Left lung (tissue), 10 donors: ENCODE measurements around the gene GSTK1. TPM values are rescaled to one million over a fixed set of nuclear protein-coding genes. Genes with fewer than 3 reads are reported as not detected.

Experiments
- ATAC-seq: fragments of 200-7000 bp; cut with Tn5 transposase; one replicate; pipeline ENCODE4 v1.9.1; 2020; ENCODE audit warnings: moderate library complexity
- DNase-seq, 4 donors: peaks; one replicate each; pipeline ENCODE4 v3.0.0-alpha.2; 2013 to 2020
- H3K27ac ChIP-seq, 2 donors: fragments of 200-600 bp; sonication (generic) in 1 of 2; one replicate each; pipeline versions ENCODE4 v1.5.0 to v1.8.0; 2020 to 2021
- H3K27me3 ChIP-seq, 2 donors: fragments of 200-600 bp; sonication (generic) in 1 of 2; one replicate each; pipeline versions ENCODE4 v1.5.0 to v1.8.0; 2020 to 2021
- H3K36me3 ChIP-seq, 2 donors: fragments of 200-600 bp; sonication (generic) in 1 of 2; one replicate each; pipeline versions ENCODE4 v1.5.0 to v1.8.0; 2020 to 2021
- H3K4me1 ChIP-seq, 2 donors: fragments of 200-600 bp; one replicate each; pipeline ENCODE4 v1.8.0; 2021
- H3K4me3 ChIP-seq, 2 donors: fragments of 200-600 bp; sonication (generic) in 1 of 2; one replicate each; pipeline versions ENCODE4 v1.5.0 to v1.8.0; 2020 to 2021; ENCODE audit warnings: mild to moderate bottlenecking in 1 of 2
- H3K9me3 ChIP-seq, 2 donors: fragments of 200-600 bp; sonication (generic) in 1 of 2; one replicate each; pipeline versions ENCODE4 v1.5.0 to v1.8.0; 2020 to 2021
- intact Hi-C, 2 donors: fragments of 100-400 bp; cut with DNase I; formaldehyde crosslinking; loops; one replicate each; pipeline versions ENCODE4 v1.11.2 to v1.14.2; 2022
- polyA plus RNA-seq, 6 donors: library from polyadenylated mRNA; unstranded; fragments of 120-200 nt; gene quantifications; one replicate each; pipeline ENCODE4 v1.2.1, GENCODE V29; 2013; ENCODE audit not compliant: insufficient read length in 6 of 6
- total RNA-seq, 2 donors: library from RNA; stranded (reverse); fragmentation: NEBNext Ultra II Directional; extraction: Animal tissue kit (Norgen Biotek cat#: 25700); gene quantifications; one replicate each; pipeline ENCODE4 v1.2.1, GENCODE V29; 2021
- TF ChIP-seq, protein P1 (sequence below), 2 donors: fragments of 200-600 bp; sonication (generic) in 1 of 2; IDR thresholded peaks; one replicate each; pipeline versions ENCODE4 v1.5.0 to v1.8.0; 2021; ENCODE audit warnings: antibody characterized with exemption in 2 of 2
- donor health status: DM: no; HTN: yes; CAD: no.
- donor health status: DM: no; HTN: no; CAD: no.

The GSTK1 gene
- total and polyA plus RNA-seq, 8 donors = 109 to 151 (median 122) TPM

DNA sequence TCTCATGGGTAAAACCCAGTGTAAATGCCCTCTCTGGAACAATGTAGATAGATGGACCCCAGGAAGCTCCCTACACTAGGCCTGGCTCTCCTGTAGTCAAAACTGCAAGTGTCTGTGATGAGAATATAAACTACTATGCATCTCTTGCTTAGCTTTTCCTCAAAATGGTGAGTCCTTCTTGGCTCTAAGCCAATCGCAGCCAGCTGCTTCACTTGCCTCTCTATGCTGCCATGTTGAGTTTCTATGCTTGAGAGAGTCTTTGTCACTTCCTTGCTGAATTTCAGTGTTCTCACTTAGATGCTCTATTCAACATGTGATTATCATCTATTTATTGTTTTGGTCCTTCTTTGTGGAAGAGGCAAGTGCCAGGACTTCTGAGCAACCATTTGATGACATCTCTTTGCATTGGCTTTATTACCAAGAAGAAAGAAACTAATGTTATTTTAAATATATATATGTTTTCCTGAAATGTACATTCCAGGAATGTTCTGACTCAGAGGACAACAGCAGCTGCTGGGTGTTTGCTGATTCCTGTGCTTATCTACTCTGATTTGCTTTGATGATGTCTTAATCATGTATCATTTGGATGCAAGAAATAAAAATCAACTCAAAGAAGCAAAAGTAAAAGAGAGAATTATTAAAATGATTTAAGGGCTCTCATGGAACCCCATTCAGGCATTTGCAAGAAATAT is 24.8 kb upstream of the GSTK1 start:
- Histone ChIP-seq H3K27ac (peak overlapping the region in 1 of 2 donors; percentile 84), H3K36me3 (no peaks in the 10 kb centered on the region), H3K27me3 (no peaks in the 10 kb centered on the region), H3K9me3 (peaks cover 0 to 10% of the 10 kb centered on the region in 2 donors), H3K4me3 (no peak overlapping the region), H3K4me1 (peaks cover 0 to 49% of the 10 kb centered on the region in 2 donors)
- intact Hi-C loops = loop anchor here in 1 of 2 donors (5.0 kb wide), 1 partner anchor 179 kb away; no protein-coding TSS in a partner anchor
- ATAC-seq (no peak), DNase-seq (no peak)
- TF ChIP-seq, protein P1, sequence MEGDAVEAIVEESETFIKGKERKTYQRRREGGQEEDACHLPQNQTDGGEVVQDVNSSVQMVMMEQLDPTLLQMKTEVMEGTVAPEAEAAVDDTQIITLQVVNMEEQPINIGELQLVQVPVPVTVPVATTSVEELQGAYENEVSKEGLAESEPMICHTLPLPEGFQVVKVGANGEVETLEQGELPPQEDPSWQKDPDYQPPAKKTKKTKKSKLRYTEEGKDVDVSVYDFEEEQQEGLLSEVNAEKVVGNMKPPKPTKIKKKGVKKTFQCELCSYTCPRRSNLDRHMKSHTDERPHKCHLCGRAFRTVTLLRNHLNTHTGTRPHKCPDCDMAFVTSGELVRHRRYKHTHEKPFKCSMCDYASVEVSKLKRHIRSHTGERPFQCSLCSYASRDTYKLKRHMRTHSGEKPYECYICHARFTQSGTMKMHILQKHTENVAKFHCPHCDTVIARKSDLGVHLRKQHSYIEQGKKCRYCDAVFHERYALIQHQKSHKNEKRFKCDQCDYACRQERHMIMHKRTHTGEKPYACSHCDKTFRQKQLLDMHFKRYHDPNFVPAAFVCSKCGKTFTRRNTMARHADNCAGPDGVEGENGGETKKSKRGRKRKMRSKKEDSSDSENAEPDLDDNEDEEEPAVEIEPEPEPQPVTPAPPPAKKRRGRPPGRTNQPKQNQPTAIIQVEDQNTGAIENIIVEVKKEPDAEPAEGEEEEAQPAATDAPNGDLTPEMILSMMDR (IDR thresholded peaks at IDR 0.05) = no peak

DNA sequence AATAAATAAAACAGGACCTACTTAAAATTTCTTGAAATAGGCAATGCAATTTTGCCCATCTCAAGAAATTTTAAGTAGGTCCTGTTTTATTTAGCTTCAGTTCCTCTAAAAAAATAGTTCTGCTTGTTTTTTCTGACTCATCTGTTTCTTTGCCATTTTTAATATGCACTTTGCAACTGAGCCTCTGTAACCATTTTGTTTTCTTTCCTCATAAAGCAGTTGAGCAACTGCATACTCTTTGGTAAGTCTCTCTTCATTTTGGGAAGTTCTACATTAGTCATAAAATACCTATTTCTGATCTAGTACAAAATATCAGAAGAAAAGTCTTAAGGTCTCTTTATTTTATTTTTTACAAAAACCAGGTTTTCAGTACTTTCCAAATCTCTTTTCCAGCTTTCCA is 23.4 kb upstream of the GSTK1 start:
- DNase-seq (no peak), ATAC-seq (peak; percentile 52)
- peaks cover 0 to 48% of the 10 kb centered on the region in 2 donors for H3K4me1 ChIP-seq
- TF ChIP-seq, protein P1 (IDR thresholded peaks at IDR 0.05) = no peak
- H3K27me3 ChIP-seq = no peaks in the 10 kb centered on the region
- no peaks in the 10 kb centered on the region for H3K36me3 ChIP-seq
- H3K4me3 ChIP-seq = no peak overlapping the region
- intact Hi-C loops = loop anchor here in 1 of 2 donors (5.0 kb wide), 2 partner anchors 62 to 177 kb away; no protein-coding TSS in a partner anchor
- H3K9me3 ChIP-seq = peaks cover 0 to 10% of the 10 kb centered on the region in 2 donors
- peak overlapping the region; percentile 39 to 84 for H3K27ac ChIP-seq

DNA sequence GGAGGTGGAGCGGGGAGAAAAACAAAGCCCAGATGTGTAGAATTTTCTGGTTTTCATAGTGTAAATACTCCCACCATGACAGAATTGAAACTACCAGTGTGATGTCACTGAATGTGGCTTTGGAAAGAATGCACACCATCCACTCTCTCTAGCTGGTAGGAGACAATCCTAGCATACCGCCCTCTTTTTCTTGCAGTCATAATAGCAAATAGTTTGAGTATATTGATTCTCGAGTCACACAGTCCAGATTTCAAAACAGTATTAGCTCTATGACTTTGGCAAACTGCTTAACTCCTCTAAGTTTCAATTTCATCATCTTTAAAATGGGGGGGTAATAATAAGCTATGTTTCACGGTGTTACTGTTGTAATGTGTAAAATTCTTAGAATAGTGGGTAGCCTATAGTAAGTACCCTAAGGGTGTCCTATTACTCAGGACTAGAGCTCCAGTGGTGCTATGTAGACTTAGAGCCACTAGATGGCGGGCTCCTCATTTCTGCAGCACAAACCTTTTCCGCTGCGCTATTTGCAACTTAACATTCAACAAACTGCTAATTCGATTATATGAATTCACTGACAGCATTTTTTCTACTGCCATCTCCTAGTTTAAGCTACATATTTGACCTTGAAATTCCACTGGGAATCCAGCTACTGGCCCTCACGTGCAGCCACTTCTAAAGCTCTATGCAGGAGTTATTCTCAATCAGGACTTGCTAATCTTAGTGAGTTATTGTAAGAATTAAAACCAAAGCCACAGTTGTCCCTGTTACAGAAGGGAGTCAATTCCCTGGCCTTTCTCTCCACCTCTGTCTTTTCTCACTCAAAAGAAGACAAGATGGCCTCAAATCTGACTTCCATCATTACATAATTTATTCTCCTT is 22.7 kb upstream of the GSTK1 start:
- intact Hi-C loops = loop anchor here in 1 of 2 donors (5.0 kb wide), 1 partner anchor 62 kb away; no protein-coding TSS in a partner anchor

DNA sequence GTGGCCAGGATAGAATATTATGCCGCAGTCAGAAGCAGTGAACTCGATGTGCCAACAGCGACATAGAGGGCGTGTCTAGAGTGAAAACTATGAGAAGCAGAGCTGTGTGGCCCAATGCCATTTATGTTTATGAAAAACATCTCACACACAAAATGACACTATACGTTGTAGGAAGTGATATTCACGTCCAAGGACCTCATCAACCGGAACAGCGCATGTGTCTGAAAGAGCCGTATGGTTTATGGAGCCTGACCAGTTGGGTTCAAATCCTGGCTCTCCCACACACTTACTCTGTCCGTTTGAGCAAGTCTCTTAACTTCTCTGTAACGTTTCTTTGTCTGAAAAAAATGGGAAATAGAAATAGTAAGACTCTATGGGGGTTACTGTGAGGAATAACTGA is 20.9 kb upstream of the GSTK1 start:
- Histone ChIP-seq H3K4me1 (peaks cover 0 to 55% of the 10 kb centered on the region in 2 donors), H3K27me3 (no peaks in the 10 kb centered on the region), H3K36me3 (no peaks in the 10 kb centered on the region), H3K27ac (no peak overlapping the region), H3K4me3 (no peak overlapping the region), H3K9me3 (no peaks in the 10 kb centered on the region)
- TF ChIP-seq, protein P1 (IDR thresholded peaks at IDR 0.05) = no peak
- ATAC-seq (no peak), DNase-seq (no peak)
- intact Hi-C loops = loop anchor here in 1 of 2 donors (5.0 kb wide), 1 partner anchor 60 kb away; no protein-coding TSS in a partner anchor

More for the DNA sequence above, 22.7 kb upstream of the GSTK1 start:
- H3K27me3 ChIP-seq = no peaks in the 10 kb centered on the region
- peak overlapping the region; percentile 39 to 84 for H3K27ac ChIP-seq
- H3K36me3 ChIP-seq = no peaks in the 10 kb centered on the region
- no peak overlapping the region for H3K4me3 ChIP-seq
- H3K4me1 ChIP-seq = peaks cover 0 to 55% of the 10 kb centered on the region in 2 donors
- peaks cover 0 to 10% of the 10 kb centered on the region in 2 donors for H3K9me3 ChIP-seq
- ATAC-seq (peak; percentile 97), DNase-seq (peak in 3 of 4 donors; percentile 69 to 83 (median 71))
- TF ChIP-seq, protein P1 (IDR thresholded peaks at IDR 0.05) = peak; percentile 93 to 94
